Measurements from ENCODE around the gene MYL9.

MYL9 gene

GRCh38 chr20:36493801-36494114 is 47.6 kb upstream of the MYL9 start:
- Histone ChIP-seq H3K79me2 (ENCODE audit: insufficient read depth, low read length) (peaks cover 12% of the 10 kb centered on the region; the same call in 1 of the 2 replicates), H3K4me1 (ENCODE audit: insufficient read depth, low read length, poor library complexity, severe bottlenecking) (peaks cover 20% of the 10 kb centered on the region), H3K9me2 (replicated peaks; ENCODE audit: low read depth, low read length) (no peaks in the 10 kb centered on the region), H3K4me3 (ENCODE audit: low read length, poor library complexity, severe bottlenecking) (no peak overlapping the region), H3K27me3 (ENCODE audit: insufficient read depth, low read length, poor library complexity, severe bottlenecking) (no peaks in the 10 kb centered on the region), H3K9me3 (ENCODE audit: insufficient read depth, low read depth, low read length) (no peaks in the 10 kb centered on the region), H4K20me1 (ENCODE audit: insufficient read depth, low read length, poor library complexity, severe bottlenecking) (peaks cover 5% of the 10 kb centered on the region), H3K36me3 (ENCODE audit: insufficient read depth, low read length) (peaks cover 21% of the 10 kb centered on the region; the same call in 1 of the 2 replicates), H3K4me2 (ENCODE audit: low read depth, low read length, poor library complexity, severe bottlenecking) (no peak overlapping the region), H3F3A (ENCODE audit: low read depth) (no peaks in the 10 kb centered on the region), H2AFZ (ENCODE audit: low read length) (no peak overlapping the region), H3K9ac (ENCODE audit: low read depth, low read length, poor library complexity, severe bottlenecking) (no peak overlapping the region)
- TF ChIP-seq EZH2phosphoT487 (IDR thresholded peaks at IDR 0.05; ENCODE audit: borderline replicate concordance) (no peak), CTCF (conservative IDR thresholded peaks at IDR 0.05; ENCODE audit: low read length) (no peak)

GRCh38 chr20:36496707-36497669 is 44.3 kb upstream of the MYL9 start:
- Histone ChIP-seq H3K9me2 (replicated peaks; ENCODE audit: low read depth, low read length) (no peaks in the 10 kb centered on the region), H3K9ac (ENCODE audit: low read depth, low read length, poor library complexity, severe bottlenecking) (no peak overlapping the region), H3K4me2 (ENCODE audit: low read depth, low read length, poor library complexity, severe bottlenecking) (no peak overlapping the region), H3K4me1 (ENCODE audit: insufficient read depth, low read length, poor library complexity, severe bottlenecking) (peaks cover 10% of the 10 kb centered on the region), H3K27me3 (ENCODE audit: insufficient read depth, low read length, poor library complexity, severe bottlenecking) (no peaks in the 10 kb centered on the region), H2AFZ (ENCODE audit: low read length) (no peak overlapping the region), H3F3A (ENCODE audit: low read depth) (no peaks in the 10 kb centered on the region), H3K9me3 (ENCODE audit: insufficient read depth, low read depth, low read length) (no peaks in the 10 kb centered on the region), H3K36me3 (ENCODE audit: insufficient read depth, low read length) (peaks cover 37% of the 10 kb centered on the region; the same call in 1 of the 2 replicates), H3K79me2 (ENCODE audit: insufficient read depth, low read length) (peaks cover 6% of the 10 kb centered on the region; the same call in 1 of the 2 replicates), H3K4me3 (ENCODE audit: low read length, poor library complexity, severe bottlenecking) (no peak overlapping the region), H4K20me1 (ENCODE audit: insufficient read depth, low read length, poor library complexity, severe bottlenecking) (no peaks in the 10 kb centered on the region)
- TF ChIP-seq CTCF (conservative IDR thresholded peaks at IDR 0.05; ENCODE audit: low read length) (no peak), EZH2phosphoT487 (IDR thresholded peaks at IDR 0.05; ENCODE audit: borderline replicate concordance) (no peak)

GRCh38 chr20:36497856-36498255 is 43.5 kb upstream of the MYL9 start:
- no peaks in the 10 kb centered on the region; the same call in 1 of the 2 replicates for H3K79me2 ChIP-seq (ENCODE audit: insufficient read depth, low read length)
- H3K9me3 ChIP-seq (ENCODE audit: insufficient read depth, low read depth, low read length), result no peaks in the 10 kb centered on the region
- no peaks in the 10 kb centered on the region for H3K9me2 ChIP-seq (replicated peaks; ENCODE audit: low read depth, low read length)
- H3K27me3 ChIP-seq (ENCODE audit: insufficient read depth, low read length, poor library complexity, severe bottlenecking), result no peaks in the 10 kb centered on the region
- no peak overlapping the region for H2AFZ ChIP-seq (ENCODE audit: low read length)
- H3F3A ChIP-seq (ENCODE audit: low read depth), result no peaks in the 10 kb centered on the region
- no peak overlapping the region for H3K4me2 ChIP-seq (ENCODE audit: low read depth, low read length, poor library complexity, severe bottlenecking)
- peaks cover 37% of the 10 kb centered on the region; the same call in 1 of the 2 replicates for H3K36me3 ChIP-seq (ENCODE audit: insufficient read depth, low read length)
- TF ChIP-seq CTCF (conservative IDR thresholded peaks at IDR 0.05; ENCODE audit: low read length) (no peak), EZH2phosphoT487 (IDR thresholded peaks at IDR 0.05; ENCODE audit: borderline replicate concordance) (no peak)
- H4K20me1 ChIP-seq (ENCODE audit: insufficient read depth, low read length, poor library complexity, severe bottlenecking), result no peaks in the 10 kb centered on the region
- no peak overlapping the region for H3K4me3 ChIP-seq (ENCODE audit: low read length, poor library complexity, severe bottlenecking)
- H3K9ac ChIP-seq (ENCODE audit: low read depth, low read length, poor library complexity, severe bottlenecking), result no peak overlapping the region
- peaks cover 2% of the 10 kb centered on the region for H3K4me1 ChIP-seq (ENCODE audit: insufficient read depth, low read length, poor library complexity, severe bottlenecking)

Data from Loucy (cell line).